ENCODE results near the gene SARS1. TPM values are rescaled to one million over a fixed set of nuclear protein-coding genes. Genes with fewer than 3 reads are reported as not detected.
"Not testable (repeated sequence)": the region's sequence is repeated elsewhere in the genome, so short reads cannot be mapped to it uniquely, and the experiment has no call there.

Gene SARS1
- total RNA-seq, 1 experiment from 2014 or later: 134 TPM

DNA sequence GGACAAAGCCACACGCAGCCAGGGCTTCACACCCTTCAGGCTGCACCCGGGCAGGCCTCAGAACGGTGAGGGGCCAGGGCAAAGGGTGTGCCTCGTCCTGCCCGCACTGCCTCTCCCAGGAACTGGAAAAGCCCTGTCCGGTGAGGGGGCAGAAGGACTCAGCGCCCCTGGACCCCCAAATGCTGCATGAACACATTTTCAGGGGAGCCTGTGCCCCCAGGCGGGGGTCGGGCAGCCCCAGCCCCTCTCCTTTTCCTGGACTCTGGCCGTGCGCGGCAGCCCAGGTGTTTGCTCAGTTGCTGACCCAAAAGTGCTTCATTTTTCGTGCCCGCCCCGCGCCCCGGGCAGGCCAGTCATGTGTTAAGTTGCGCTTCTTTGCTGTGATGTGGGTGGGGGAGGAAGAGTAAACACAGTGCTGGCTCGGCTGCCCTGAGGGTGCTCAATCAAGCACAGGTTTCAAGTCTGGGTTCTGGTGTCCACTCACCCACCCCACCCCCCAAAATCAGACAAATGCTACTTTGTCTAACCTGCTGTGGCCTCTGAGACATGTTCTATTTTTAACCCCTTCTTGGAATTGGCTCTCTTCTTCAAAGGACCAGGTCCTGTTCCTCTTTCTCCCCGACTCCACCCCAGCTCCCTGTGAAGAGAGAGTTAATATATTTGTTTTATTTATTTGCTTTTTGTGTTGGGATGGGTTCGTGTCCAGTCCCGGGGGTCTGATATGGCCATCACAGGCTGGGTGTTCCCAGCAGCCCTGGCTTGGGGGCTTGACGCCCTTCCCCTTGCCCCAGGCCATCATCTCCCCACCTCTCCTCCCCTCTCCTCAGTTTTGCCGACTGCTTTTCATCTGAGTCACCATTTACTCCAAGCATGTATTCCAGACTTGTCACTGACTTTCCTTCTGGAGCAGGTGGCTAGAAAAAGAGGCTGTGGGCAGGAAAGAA, 61.1 kb downstream of the SARS1 start:
- DNase-seq (ENCODE audit: low read depth): peak; percentile 43

- DNase-seq (ENCODE audit: low read depth): peak; percentile 39
Observed at GRCh38 chr1:109275706-109276345, 62.1 kb downstream of the SARS1 start.

DNA sequence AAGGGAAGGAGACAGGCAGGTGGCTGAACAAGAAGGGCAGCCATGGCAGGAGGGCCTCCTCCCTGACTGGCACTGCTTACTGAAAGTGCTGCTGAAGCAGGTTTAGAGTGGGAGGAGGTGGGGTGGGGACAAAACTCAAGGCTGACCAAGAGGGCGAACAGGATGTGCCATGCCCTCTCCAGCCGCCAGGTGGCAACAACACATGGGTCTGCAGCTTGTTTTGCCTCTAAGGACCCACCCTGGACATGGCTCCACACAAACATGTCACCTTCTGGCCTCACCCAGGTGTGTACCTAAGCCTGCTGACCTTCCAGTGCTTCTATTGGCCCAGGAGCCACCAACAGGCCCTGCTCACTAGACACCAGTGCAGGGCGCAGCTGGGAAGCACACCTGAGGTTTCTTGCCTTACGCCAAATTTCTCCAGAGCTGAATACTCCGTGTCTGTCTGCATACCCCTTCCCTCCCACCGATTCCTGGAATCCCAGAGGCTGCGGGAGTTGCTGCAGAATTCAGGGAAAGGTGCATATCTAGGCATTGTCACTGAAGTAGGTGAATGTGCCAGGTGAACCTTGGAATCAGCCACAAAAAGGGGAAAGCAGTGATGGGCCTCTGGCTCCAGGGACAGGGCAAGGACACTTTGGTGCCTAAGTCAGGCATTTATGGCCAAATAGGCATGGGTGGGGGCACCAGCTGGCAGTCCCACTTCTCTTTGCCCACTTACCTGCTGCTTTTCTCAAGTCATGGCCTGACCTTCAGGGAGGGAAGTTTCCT, 63.9 kb downstream of the SARS1 start:
- DNase-seq (ENCODE audit: low read depth): peak; percentile 57

GRCh38 chr1:109279615-109280278, 66.0 kb downstream of the SARS1 start:
- DNase-seq (ENCODE audit: low read depth): no peak

- DNase-seq (ENCODE audit: low read depth): no peak
Observed at GRCh38 chr1:109280862-109281261, 67.1 kb downstream of the SARS1 start.

- no peak for DNase-seq (ENCODE audit: low read depth)
Observed at GRCh38 chr1:109281680-109282496, 68.2 kb downstream of the SARS1 start.

GRCh38 chr1:109282497-109282951, 68.8 kb downstream of the SARS1 start:
- no peak for DNase-seq (ENCODE audit: low read depth)

- DNase-seq (ENCODE audit: low read depth): peak; percentile 96
Observed at GRCh38 chr1:109282952-109283747, 69.4 kb downstream of the SARS1 start, which contains the start of gene PSRC1. Gene PSRC1 (minus strand): TSS chr1:109283145.

GRCh38 chr1:109283748-109284600, 70.3 kb downstream of the SARS1 start:
- DNase-seq (ENCODE audit: low read depth): no peak

DNA sequence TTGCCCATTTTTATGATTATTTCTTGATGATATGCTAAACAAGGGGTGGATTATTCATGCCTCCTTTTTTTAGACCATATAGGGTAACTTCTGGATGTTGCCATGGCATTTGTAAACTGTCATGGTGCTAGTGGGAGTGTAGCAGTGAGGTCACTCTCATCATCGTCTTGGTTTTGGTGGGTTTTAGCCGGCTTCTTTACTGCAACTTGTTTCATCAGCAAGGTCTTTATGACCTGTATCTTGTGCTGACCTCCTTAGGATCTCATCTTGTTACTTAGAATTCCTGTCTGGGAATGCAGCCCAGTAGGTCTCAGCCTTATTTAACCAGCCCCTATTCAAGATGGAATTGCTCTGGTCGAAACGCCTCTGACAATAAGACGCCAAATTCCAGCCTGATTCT, 73.0 kb downstream of the SARS1 start:
- DNase-seq (ENCODE audit: low read depth): not testable (repeated sequence)

Other genes starting within 250 kb of the SARS1 start
- gene WDR47, start 171.8 kb upstream of the SARS1 start, total RNA-seq (2014; rRNA removed): 22.0 and 25.3 TPM in 2 replicates
- 67.0 and 72.4 TPM in 2 replicates for gene TAF13, start 137.9 kb upstream of the SARS1 start, total RNA-seq (2014; rRNA removed)
- gene TMEM167B, start 123.2 kb upstream of the SARS1 start, total RNA-seq (2014; rRNA removed): 14.6 and 16.5 TPM in 2 replicates
- gene ELAPOR1, start 99.8 kb upstream of the SARS1 start, total RNA-seq (2014; rRNA removed): 0.17 and 0.38 TPM in 2 replicates
- 0.06 and 0.17 TPM in 2 replicates for gene CELSR2, start 35.6 kb downstream of the SARS1 start, total RNA-seq (2014; rRNA removed)
- 57.6 and 60.4 TPM in 2 replicates for gene PSRC1, start 69.2 kb downstream of the SARS1 start, total RNA-seq (2014; rRNA removed)
- 0.23 TPM in 1 of 2 replicates, not detected in the other for gene MYBPHL, start 93.1 kb downstream of the SARS1 start, total RNA-seq (2014; rRNA removed)
- gene SORT1, start 184.0 kb downstream of the SARS1 start, total RNA-seq (2014; rRNA removed): 9.4 and 18.1 TPM in 2 replicates
- gene PSMA5, start 212.5 kb downstream of the SARS1 start, total RNA-seq (2014; rRNA removed): 46.8 and 47.8 TPM in 2 replicates